ENCODE measurements around the gene LIN28B.

DNA sequence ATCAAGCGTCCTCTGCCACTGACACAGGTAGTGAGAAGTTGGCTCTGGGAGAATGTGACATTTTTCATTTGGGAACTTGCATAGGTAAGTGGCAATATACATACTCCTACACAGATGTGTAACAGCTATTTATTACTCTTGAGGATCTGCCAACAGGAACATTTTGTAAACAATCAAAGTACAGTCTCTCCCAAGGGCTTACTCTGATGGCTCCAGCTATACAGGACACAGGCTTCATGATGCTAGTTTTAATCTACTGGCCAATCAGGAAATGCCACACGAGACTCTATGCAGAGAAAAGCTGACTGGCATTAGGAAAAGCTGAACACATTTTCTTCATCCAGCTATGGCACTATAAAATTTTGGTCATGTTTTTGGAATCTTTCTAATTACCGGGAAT, 165.1 kb downstream of the LIN28B start:
- TF ChIP-seq POLR2A (IDR thresholded peaks at IDR 0.05; ENCODE audit: low read depth, low read length) (no peak), CEBPB (IDR thresholded peaks at IDR 0.05; ENCODE audit: low read depth, low read length) (no peak)
- TF ChIP-seq, protein P1, sequence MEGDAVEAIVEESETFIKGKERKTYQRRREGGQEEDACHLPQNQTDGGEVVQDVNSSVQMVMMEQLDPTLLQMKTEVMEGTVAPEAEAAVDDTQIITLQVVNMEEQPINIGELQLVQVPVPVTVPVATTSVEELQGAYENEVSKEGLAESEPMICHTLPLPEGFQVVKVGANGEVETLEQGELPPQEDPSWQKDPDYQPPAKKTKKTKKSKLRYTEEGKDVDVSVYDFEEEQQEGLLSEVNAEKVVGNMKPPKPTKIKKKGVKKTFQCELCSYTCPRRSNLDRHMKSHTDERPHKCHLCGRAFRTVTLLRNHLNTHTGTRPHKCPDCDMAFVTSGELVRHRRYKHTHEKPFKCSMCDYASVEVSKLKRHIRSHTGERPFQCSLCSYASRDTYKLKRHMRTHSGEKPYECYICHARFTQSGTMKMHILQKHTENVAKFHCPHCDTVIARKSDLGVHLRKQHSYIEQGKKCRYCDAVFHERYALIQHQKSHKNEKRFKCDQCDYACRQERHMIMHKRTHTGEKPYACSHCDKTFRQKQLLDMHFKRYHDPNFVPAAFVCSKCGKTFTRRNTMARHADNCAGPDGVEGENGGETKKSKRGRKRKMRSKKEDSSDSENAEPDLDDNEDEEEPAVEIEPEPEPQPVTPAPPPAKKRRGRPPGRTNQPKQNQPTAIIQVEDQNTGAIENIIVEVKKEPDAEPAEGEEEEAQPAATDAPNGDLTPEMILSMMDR (conservative IDR thresholded peaks at IDR 0.05; ENCODE audit: low read depth, low read length) = no peak
- TF ChIP-seq, protein P2, sequence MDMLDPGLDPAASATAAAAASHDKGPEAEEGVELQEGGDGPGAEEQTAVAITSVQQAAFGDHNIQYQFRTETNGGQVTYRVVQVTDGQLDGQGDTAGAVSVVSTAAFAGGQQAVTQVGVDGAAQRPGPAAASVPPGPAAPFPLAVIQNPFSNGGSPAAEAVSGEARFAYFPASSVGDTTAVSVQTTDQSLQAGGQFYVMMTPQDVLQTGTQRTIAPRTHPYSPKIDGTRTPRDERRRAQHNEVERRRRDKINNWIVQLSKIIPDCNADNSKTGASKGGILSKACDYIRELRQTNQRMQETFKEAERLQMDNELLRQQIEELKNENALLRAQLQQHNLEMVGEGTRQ (IDR thresholded peaks at IDR 0.05; ENCODE audit: low read depth, low read length) = no peak
